ENCODE data around the gene PPCDC.

Gene PPCDC

GRCh38 chr15:75023181-75023871 lies at the start of gene PPCDC:
Gene PPCDC (plus strand): TSS chr15:75023590. CDS start chr15:75028319, 4,729 bp downstream.
- no peak for TF ChIP-seq CTCF (IDR thresholded peaks at IDR 0.05)
- DNase-seq (ENCODE audit: low spot score), result peak; percentile 97
- Histone ChIP-seq H3K27ac (peak within 1 kb of the TSS; percentile 86 to 88), H3K4me3 (peak within 1 kb of the TSS; percentile 81)

- no peak for DNase-seq (ENCODE audit: low spot score)
- H3K4me3 ChIP-seq, result no peak overlapping the region
- no peak overlapping the region for H3K27ac ChIP-seq
- TF ChIP-seq CTCF (IDR thresholded peaks at IDR 0.05), result no peak
Measured at GRCh38 chr15:74976159-74976558, 47.2 kb upstream of the PPCDC start.

GRCh38 chr15:74977599-74977998 lies 45.8 kb upstream of the PPCDC start:
- no peak overlapping the region for H3K27ac ChIP-seq
- no peak overlapping the region for H3K4me3 ChIP-seq

GRCh38 chr15:74978077-74978476 lies 45.3 kb upstream of the PPCDC start:
- TF ChIP-seq CTCF (IDR thresholded peaks at IDR 0.05), result no peak
- DNase-seq (ENCODE audit: low spot score), result no peak
- H3K27ac ChIP-seq, result no peak overlapping the region
- no peak overlapping the region for H3K4me3 ChIP-seq

More at GRCh38 chr15:74977599-74977998, 45.8 kb upstream of the PPCDC start:
- DNase-seq (ENCODE audit: low spot score), result no peak
- no peak for TF ChIP-seq CTCF (IDR thresholded peaks at IDR 0.05)

GRCh38 chr15:74978503-74978902 lies 44.9 kb upstream of the PPCDC start:
- H3K4me3 ChIP-seq, result no peak overlapping the region
- H3K27ac ChIP-seq, result no peak overlapping the region
- no peak for TF ChIP-seq CTCF (IDR thresholded peaks at IDR 0.05)
- no peak for DNase-seq (ENCODE audit: low spot score)

- TF ChIP-seq CTCF (IDR thresholded peaks at IDR 0.05), result no peak
Measured at GRCh38 chr15:74982183-74982582, 41.2 kb upstream of the PPCDC start.

GRCh38 chr15:74983725-74984231 lies 39.6 kb upstream of the PPCDC start:
- DNase-seq (ENCODE audit: low spot score), result no peak
- no peak overlapping the region for H3K4me3 ChIP-seq
- no peak for TF ChIP-seq CTCF (IDR thresholded peaks at IDR 0.05)
- no peak overlapping the region for H3K27ac ChIP-seq

More at GRCh38 chr15:74982183-74982582, 41.2 kb upstream of the PPCDC start:
- no peak for DNase-seq (ENCODE audit: low spot score)
- H3K27ac ChIP-seq, result no peak overlapping the region
- H3K4me3 ChIP-seq, result no peak overlapping the region
